Tibial artery (tissue), 4 donors: ENCODE data around the gene SDC3.

ENCODE experiments used
- DNase-seq, 2 donors: peaks; one replicate each; pipeline ENCODE4 v3.0.0-alpha.2; 2019
- H3K27ac ChIP-seq, 2 donors: fragments of 200-600 bp; sonication (generic) in 1 of 2; 1 replicate in 1 of 2; 2 replicates in 1 of 2; pipeline ENCODE4 v1.5.1; 2018 to 2019; ENCODE audit warnings: mild to moderate bottlenecking in 1 of 2
- H3K27me3 ChIP-seq, 2 donors: fragments of 200-600 bp; sonication (generic) in 1 of 2; one replicate each; pipeline versions ENCODE4 v1.5.1 to v1.6.0; 2016 to 2019
- H3K36me3 ChIP-seq, 3 donors: fragments of 200-600 bp; sonication (generic) in 2 of 3; one replicate each; pipeline ENCODE4 v1.5.1; 2016 to 2019; ENCODE audit warnings: mild to moderate bottlenecking in 2 of 3
- H3K4me1 ChIP-seq, 4 donors: fragments of 200-600 bp; sonication (generic) in 2 of 4; 1 replicate in 3 of 4; 2 replicates in 1 of 4; pipeline ENCODE4 v1.5.1; 2016 to 2019
- H3K4me3 ChIP-seq, 2 donors: fragments of 200-600 bp; sonication (generic) in 1 of 2; 1 replicate in 1 of 2; 2 replicates in 1 of 2; pipeline ENCODE4 v1.5.1; 2018 to 2019; ENCODE audit warnings: mild to moderate bottlenecking in 2 of 2
- H3K9me3 ChIP-seq, 3 donors: fragments of 200-600 bp; sonication (generic) in 1 of 3; one replicate each; pipeline ENCODE4 v1.5.1; 2016 to 2019
- intact Hi-C: fragments of 100-400 bp; cut with DNase I; formaldehyde crosslinking; loops from one replicate; pipeline ENCODE4 v1.15.0; 2023; ENCODE audit warnings: low total_unique reads
- TF ChIP-seq, protein P1 (sequence below), 2 experiments: fragments of 200-600 bp in 1 of 2; fragments of 450-650 bp in 1 of 2; IDR thresholded peaks; one replicate each; pipeline ENCODE4 v1.5.1; 2017 to 2019; ENCODE audit warnings: antibody characterized with exemption in 2 of 2, mild to moderate bottlenecking in 1 of 2, moderate library complexity in 1 of 2

The SDC3 gene

DNA sequence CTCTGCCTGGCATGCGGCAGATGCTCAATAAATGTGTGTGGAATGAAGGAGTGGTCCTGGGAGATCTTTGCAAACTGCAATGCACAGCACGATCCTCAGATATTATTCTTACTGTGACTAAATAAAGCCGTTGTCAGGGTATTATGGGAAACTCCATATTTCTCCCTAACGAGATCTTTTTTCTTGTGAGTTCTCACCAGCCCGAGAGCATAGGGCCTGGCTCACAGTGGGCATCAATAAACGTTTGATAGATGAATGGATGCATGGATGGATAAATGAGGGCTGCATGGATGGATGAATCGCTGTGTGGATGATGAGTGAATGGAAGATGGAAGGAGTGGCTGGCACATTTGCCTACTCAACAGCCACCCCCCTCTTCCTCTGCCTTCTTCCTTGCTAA, 69.6 kb downstream of the SDC3 start:
- TF ChIP-seq, protein P1, sequence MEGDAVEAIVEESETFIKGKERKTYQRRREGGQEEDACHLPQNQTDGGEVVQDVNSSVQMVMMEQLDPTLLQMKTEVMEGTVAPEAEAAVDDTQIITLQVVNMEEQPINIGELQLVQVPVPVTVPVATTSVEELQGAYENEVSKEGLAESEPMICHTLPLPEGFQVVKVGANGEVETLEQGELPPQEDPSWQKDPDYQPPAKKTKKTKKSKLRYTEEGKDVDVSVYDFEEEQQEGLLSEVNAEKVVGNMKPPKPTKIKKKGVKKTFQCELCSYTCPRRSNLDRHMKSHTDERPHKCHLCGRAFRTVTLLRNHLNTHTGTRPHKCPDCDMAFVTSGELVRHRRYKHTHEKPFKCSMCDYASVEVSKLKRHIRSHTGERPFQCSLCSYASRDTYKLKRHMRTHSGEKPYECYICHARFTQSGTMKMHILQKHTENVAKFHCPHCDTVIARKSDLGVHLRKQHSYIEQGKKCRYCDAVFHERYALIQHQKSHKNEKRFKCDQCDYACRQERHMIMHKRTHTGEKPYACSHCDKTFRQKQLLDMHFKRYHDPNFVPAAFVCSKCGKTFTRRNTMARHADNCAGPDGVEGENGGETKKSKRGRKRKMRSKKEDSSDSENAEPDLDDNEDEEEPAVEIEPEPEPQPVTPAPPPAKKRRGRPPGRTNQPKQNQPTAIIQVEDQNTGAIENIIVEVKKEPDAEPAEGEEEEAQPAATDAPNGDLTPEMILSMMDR (IDR thresholded peaks at IDR 0.05): no peak
- Histone ChIP-seq H3K4me3 (no peak overlapping the region), H3K36me3 (no peaks in the 10 kb centered on the region), H3K4me1 (peaks cover 0 to 3% (median 0%) of the 10 kb centered on the region in 4 donors), H3K27me3 (peaks cover 0 to under 1% of the 10 kb centered on the region in 2 donors), H3K27ac (no peak overlapping the region), H3K9me3 (no peaks in the 10 kb centered on the region)
- intact Hi-C loops: no loop called here
- DNase-seq: no peak

DNA sequence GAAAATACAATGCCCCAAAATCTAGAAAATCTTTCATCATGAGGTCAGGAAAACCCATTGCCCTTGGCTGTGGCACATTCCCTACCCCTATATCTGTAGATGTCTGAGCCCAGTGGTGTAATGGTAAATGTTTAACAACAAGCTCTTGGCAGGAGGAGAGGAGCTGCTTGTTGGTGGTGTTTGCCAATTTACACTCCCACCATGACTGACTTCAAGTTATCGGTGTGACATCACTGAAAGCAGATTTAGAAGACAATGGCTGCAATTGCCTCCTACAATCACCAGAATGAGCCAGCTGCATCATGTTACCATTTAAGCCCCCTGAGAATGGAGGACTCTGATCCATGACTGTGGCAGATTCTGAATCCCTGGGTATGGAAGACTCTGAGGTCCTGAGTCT, 70.9 kb downstream of the SDC3 start:
- Histone ChIP-seq H3K9me3 (no peaks in the 10 kb centered on the region), H3K36me3 (no peaks in the 10 kb centered on the region), H3K4me3 (no peak overlapping the region), H3K27ac (no peak overlapping the region), H3K4me1 (peaks cover 0 to 3% (median 0%) of the 10 kb centered on the region in 4 donors), H3K27me3 (no peaks in the 10 kb centered on the region)
- no peak for DNase-seq
- TF ChIP-seq, protein P1 (IDR thresholded peaks at IDR 0.05): no peak
- intact Hi-C loops: no loop called here

- H3K27me3 ChIP-seq: no peaks in the 10 kb centered on the region
- no peaks in the 10 kb centered on the region for H3K36me3 ChIP-seq
- no peak overlapping the region for H3K4me3 ChIP-seq
- DNase-seq: no peak
- intact Hi-C loops: no loop called here
- TF ChIP-seq, protein P1 (IDR thresholded peaks at IDR 0.05): no peak
- H3K4me1 ChIP-seq: peaks cover 0 to 3% (median 0%) of the 10 kb centered on the region in 4 donors
- H3K27ac ChIP-seq: no peak overlapping the region
- H3K9me3 ChIP-seq: no peaks in the 10 kb centered on the region
Measured at GRCh38 chr1:30834253-30834652, 74.3 kb downstream of the SDC3 start.

GRCh38 chr1:30830537-30830936, 78.0 kb downstream of the SDC3 start:
- no peaks in the 10 kb centered on the region for H3K9me3 ChIP-seq
- no peaks in the 10 kb centered on the region for H3K36me3 ChIP-seq
- no peaks in the 10 kb centered on the region for H3K27me3 ChIP-seq
- intact Hi-C loops: no loop called here
- TF ChIP-seq, protein P1 (IDR thresholded peaks at IDR 0.05): no peak
- no peak overlapping the region for H3K4me3 ChIP-seq
- H3K27ac ChIP-seq: no peak overlapping the region
- H3K4me1 ChIP-seq: peaks cover 0 to 10% (median 2%) of the 10 kb centered on the region in 4 donors
- no peak for DNase-seq

DNA sequence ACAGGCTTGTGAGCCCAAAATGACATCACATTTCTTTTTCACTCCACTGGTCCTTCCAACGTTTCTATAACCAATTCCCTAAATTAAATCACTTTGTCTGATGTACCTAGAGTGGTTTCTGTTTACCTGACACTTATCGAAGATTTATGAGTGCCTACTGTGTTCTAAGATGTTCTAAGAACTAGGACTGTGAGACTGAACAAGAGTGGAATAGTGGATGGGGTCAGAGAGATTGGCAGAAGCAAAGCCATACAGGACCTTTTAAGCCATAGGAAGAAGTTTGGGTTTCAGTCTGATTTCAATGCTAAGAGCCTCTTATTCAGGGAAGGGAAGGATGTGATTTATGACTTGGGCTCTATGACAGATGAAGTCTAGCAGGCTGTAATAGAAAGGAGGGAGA, 78.7 kb downstream of the SDC3 start:
- H3K4me3 ChIP-seq: no peak overlapping the region
- no peaks in the 10 kb centered on the region for H3K9me3 ChIP-seq
- H3K27ac ChIP-seq: no peak overlapping the region
- TF ChIP-seq, protein P1 (IDR thresholded peaks at IDR 0.05): no peak
- H3K4me1 ChIP-seq: peaks cover 0 to 9% (median 4%) of the 10 kb centered on the region in 4 donors
- intact Hi-C loops: no loop called here
- no peak for DNase-seq
- no peaks in the 10 kb centered on the region for H3K36me3 ChIP-seq
- H3K27me3 ChIP-seq: no peaks in the 10 kb centered on the region
